ENCODE measurements around the gene EPB41.
"Not testable (repeated sequence)": the region's sequence is repeated elsewhere in the genome, so short reads cannot be mapped to it uniquely, and the experiment has no call there.

EPB41 gene

DNA sequence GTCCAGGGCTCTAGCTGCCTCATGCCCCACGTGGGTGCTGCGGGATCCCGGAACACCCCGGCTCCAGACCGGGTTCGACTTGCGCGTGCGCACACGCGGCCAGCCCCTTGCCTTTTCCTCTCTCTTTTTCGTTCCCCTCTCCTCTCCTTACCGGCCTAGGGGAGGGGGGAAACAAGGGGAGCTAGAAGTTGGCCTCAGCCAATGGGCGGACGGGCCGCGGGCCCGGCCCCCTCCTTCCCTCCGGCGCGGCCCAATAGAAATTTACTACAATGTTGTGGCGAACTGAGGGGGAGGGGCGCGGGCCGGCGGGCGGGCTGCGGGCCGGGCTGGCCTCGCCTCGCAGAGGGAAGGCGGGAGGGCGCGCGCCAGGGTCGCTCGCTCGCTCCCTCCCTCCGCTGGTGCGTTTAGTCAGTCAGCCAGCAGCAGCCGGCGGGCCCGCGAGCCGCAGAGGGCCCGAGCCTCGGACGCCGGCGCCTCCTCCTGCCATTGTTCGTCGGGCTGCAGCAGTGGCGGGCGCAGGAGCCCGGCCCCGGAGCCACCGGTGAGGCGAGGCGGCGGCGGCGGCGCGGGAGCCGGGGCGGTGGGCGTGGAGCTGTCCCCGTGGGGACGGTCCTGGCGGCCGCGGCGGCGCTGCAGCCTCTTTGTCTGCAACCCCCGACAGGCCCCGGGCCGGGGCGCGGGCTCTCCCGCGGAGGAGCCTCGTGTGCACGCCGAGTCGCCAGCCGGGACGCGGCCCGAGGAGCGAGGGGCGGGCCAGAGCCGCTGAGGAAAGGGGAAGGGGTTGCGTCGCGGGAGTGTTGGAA lies at the start of gene EPB41:
Gene EPB41 (plus strand): TSS at position 342 of the 803 bp plus-strand sequence. CDS start 72,869 bp downstream, outside the sequence.
- DNase-seq (ENCODE audit: low read depth), result peak; percentile 81

DNA sequence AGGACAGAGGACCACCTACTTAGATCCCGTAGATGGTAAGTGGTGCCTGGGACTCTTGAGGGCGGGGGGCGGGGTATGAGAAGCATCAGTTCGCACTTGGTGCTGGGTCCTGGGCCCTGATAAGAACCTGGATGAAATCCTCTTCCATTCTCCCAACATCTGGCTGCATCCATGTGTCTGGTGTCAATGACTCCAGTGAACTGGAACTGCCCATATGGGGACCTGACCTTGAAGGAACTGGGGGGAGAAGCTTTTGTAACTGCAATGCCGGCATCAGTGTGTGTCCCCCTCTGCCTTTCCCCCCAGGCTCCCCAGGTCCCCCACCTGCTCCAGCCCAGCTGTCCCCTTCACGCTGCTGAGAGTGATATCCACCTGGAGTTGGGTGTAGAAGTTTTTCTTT lies 49.7 kb upstream of the EPB41 start:
- DNase-seq (ENCODE audit: low read depth), result no peak

DNA sequence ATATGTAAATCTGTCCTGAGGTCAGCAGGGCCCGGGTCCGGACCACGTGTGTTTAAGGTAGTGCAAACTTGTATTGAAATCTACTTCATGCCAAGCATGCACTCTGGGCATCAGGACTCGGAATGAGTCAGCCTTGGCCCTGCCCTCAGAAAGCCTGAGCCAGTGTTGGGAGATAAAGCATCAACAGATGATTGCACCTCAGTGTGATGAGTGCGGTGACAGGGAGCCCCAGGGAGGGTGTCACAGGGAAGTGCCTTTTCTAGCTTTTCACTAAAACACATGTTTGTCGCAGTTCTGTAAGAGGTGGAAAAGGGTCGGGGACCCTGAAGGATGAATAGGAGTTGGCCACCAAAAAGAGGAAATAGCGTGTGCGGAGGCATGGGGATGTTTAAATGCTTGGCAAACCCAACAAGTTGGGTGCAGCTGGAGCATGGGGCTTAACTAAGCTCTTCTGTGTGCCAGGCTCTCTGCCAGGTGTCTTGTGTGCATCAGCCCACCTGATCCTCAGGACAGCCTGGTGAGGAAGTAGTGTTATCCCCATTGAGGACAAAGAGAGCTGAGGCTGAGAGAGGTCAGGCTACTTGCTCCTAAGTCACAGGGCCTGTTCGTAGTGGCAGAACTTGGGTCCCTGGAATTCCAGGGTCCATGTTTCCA lies 48.2 kb upstream of the EPB41 start:
- DNase-seq (ENCODE audit: low read depth), result no peak

DNA sequence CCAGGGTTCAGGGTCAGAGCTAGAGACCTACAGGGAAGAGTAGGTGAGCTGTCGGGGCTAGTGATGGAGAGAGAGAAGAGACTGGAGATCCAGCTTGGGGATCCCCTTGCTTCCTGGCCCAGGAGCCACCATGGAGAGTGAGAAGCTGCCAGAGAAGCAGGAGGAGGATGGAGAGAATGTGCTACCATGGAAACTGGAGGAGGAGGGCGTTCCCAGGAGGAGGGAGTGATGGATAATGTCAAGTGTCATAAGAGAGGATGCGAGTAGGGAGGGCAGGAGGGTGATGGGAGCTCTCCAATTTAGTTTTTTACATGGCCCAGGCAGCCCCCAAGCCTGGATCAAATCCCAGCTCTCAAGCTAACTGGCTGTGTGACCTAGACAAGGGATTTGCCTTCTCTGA lies 46.5 kb upstream of the EPB41 start:
- DNase-seq (ENCODE audit: low read depth), result no peak

DNA sequence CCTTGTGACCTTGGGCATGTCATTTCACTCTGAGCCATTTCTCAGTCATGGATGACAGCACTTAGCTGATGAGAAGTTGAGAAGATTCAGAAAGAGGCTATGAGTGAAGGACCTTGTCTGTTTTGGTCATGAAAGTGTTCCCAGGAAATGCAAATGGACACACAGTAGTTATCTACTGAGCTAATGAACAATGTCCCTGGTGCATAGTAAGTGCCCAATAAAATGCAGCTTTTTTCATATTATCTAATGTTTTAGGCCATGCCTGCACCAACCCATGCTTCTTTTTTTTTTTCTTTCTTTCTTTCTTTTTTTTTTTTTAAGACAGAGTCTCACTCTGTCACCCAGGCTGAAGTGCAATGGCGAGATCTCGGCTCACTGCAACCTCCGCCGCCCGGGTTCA lies 44.4 kb upstream of the EPB41 start:
- no peak for DNase-seq (ENCODE audit: low read depth)

DNA sequence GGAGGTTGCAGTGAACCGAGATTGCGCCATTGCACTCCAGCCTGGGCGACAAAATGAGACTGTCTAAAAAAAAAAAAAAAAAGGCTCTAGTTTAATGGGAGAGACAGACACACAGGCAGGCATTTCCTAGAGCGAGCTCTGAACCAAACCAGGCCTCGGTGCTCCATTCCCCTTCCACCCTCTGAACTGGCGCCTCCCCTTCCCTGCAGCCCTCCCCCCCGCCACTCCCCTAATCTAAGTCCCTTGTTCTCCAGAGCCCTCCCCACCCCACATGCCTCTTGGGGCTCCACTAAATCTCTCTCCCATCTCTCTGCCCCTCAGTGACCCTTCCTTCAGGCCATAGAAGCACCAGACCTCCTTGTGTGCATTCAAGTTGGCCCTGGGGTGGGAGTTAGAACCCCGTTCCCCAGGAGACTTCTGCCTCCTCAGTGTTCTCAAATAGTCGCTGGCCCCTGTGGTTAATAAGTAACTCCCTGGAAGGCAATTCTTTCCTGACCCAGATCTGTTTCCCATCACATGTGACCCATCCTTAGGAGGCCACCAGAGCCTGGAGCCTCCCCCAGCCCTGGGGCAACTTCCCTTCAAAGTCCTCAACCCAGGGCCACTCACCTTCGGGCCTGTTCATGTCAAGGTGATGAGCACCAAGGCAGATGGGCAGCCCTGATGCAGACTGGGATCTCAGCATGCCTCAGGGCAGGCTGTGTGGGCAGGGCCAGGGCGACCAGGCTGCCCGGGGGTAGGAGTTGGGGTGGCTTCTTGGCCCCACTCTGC lies 42.6 kb upstream of the EPB41 start:
- DNase-seq (ENCODE audit: low read depth), result no peak

DNA sequence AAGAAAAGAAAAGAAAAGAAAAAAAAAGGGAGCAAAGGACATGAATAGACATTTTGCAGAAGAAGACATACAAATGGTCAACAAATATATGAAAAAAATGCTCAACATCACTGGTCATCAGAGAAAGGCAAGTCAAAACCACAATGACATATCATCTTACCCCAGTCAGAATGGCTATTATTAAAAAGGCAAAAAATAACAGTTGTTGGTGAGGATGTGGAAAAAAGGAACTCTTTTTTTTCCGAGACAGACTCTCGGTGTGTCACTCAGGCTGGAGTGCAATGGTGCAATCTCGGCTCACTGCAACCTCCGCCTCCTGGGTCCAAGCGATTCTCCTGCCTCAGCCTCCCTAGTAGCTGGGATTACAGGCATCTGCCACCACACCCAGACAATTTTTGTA lies 39.2 kb upstream of the EPB41 start:
- not testable (repeated sequence) for DNase-seq (ENCODE audit: low read depth)

DNA sequence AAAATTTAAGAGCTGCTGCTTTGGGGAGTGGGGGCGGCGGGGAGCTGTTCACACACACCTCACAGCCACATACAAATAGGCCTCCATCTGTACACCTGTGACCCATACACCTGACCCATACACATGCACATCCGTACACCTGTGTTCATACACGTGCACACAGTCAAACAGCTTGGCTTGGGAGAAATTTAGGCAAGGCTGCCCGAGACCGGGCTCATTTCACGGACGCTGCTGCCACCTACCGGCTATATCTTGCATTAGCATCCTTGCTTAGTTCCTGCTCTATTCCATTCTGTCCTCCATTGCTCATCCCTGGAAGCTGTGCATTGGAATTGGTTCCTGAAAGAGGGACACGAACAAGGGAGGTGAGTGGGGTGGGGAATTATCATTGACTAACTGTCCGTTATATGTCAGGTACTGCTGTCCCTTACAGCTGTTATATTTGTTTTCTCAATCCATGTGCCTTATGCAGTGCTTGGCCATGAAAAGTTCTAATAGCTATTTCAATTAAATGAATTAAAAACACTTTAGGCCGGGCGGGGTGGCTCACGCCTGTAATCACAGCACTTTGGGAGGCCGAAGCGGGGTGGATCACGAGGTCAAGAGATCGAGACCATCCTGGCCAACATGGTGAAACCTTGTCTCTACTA lies 37.1 kb upstream of the EPB41 start:
- DNase-seq (ENCODE audit: low read depth), result peak; percentile 50

DNA sequence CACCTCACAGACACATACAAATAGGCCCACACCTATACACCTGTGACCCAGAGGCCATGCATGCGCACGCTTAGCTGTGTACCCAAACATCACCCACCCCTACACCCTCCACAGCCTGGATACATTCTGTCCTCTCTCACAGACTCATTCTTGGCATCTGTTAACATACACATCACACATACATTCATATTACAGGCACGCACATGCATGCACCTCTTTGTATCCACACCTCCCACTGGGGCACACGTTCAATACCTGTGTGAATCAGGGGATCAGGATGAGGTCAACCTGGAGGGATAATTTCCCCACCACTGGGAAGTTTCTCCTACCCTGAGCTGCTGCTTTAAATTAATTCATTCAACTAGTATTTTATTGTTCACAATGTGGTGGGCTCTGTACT lies 35.6 kb upstream of the EPB41 start:
- no peak for DNase-seq (ENCODE audit: low read depth)

DNA sequence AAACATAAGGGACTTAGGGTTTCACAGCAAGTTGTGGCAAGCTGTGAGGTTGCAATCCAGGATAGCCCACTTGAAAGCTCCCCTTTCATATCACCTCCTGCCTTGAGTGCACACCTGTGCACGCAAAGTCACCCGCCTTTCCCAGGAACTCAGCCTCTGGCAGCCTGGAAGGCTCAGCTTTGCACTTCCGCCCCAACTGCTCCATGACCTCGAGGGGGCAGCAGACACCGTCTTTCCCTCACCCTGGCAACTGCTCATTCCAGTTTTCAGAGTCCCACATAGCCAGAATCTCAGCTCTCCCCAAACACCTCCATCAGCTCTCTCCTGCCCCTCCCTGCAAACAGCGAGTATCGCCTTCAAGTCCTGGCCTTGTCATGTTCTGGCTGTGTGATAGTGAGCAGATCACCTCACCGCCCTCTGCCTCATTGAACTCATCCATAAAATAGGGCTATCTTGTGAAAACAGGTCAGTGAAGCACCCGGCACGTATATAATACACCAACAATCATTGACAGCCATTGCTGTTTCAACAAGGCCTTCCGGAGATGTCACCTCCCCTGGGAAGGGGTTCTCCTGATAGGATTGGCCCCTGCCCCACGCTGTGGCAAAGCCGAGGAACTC lies 32.2 kb upstream of the EPB41 start:
- DNase-seq (ENCODE audit: low read depth), result peak; percentile 73

DNA sequence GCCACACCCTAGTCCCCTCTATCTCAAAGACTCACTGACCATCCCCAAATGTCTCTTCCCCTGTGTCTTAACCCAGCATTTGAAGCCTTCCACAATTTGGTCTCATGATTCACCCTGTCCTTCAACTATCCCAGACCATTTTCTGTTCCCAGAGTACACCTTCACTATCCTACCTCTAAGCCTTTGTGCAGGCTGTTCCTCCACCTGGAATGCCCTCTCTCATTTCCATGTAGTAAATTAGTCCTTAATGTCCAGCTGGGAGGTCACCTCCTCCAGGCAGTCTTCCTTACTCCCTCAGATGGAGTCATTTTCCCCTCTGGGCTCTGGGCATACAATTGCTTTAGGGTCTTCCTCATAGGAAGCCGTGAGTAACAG lies 31.1 kb upstream of the EPB41 start:
- DNase-seq (ENCODE audit: low read depth), result no peak

DNA sequence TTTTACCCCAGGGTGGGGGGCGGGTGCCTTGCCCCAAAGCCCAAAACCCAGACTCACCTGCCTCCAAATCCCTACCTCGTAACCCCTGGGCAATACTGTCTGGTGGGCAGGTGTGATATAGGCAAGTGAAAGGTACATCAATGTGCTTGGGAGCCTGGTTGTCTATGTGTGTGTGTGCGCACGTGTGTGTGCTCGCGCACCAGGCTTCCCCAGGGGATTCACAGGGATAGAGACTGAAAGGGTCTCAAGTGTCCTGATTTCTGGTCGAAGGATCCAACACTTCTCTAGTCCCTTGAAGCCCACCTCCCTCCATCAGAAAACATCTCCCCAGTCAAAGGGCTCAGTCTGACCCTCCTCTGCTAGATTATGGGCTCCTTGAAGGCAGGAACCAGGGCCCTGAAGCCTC lies 28.9 kb upstream of the EPB41 start:
- no peak for DNase-seq (ENCODE audit: low read depth)

DNA sequence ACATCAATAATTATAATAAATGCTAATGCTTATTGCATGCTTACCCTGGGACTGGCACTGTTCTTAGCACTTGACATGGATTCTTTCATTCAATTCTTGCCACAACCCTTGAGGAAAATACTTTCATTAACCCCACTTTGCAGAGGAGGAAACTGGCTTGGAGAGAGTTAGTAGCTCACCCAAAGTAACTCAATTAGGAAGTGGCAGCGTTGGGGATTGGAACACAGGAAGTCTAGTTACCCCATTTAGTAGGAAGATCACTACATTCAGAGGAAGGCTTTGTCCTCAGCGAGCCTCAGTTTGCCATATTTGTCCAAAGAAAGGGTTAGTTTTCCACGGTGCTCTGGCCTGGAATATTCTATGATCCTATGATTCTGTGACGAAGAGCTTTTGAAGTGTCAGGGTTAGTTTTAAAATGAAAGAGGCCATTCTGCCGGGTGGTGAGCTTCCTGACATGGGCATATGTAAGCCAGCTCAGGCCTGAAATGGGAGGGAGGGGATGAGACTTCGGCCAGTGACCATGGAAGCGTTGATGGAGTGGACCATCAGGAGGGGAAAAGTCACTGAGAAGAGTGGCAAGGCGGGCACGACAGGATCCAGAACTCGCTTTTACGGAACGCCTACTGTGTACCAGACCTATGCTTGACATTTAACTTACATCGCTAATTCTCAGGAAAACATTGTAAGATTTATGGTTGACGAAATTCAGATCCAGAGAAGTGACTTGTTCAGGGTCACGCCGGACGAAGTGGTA lies 28.2 kb upstream of the EPB41 start:
- no peak for DNase-seq (ENCODE audit: low read depth)

DNA sequence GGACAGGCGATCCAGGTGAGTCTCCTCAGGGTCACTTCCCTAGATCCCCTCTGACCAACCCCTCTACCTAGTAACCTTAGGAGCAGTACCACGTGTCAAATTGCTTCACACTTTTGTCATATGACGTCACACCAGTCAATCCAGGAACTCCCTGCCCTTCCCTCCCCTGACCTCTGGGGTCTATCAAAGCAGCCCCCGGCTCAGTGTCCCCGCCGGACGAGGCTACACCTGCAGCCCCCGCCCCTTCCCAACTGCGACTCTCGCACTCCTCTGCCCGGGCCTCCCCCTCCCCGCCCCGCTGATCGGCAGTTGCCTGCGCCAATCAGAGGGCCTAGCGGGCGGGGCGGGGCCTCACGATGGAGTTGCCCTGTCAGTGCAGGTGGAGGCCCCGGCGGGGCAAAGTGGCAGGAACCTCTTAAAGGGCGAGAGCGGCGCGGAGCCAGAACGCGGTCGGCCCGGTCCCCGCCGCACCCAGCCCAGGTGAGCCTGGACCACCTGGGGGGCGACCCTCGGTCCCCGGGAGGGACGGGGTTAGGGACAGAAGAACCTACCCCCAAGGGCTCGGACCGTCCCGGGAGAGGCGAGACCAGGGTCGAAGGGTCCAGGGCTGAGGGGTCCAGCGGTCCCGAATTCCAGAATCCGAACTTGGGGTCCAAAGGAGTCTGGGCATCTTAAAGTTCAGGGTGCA lies 27.5 kb upstream of the EPB41 start:
- DNase-seq (ENCODE audit: low read depth), result peak; percentile 69

DNA sequence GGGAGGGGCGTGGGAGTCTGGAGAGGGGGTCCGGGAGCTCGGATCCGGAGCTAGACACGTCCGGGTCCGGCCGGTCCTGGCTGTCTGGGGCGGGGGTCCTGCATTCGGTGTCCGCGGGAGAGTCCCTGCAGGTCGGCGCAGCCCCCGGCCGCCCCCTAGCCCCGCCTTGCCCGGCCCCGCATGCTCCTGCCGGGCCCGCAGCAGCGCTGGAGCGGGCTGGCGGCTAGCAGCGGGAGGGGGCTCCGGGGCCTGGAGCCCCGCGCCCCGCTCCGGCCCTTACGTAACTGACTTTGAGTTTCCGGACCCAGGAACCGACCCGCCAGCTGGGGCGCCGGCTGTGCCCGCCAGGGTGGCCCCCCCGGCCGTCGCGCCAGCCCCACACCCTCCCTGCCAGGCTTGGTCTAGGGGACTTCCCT lies 26.9 kb upstream of the EPB41 start:
- DNase-seq (ENCODE audit: low read depth), result no peak

DNA sequence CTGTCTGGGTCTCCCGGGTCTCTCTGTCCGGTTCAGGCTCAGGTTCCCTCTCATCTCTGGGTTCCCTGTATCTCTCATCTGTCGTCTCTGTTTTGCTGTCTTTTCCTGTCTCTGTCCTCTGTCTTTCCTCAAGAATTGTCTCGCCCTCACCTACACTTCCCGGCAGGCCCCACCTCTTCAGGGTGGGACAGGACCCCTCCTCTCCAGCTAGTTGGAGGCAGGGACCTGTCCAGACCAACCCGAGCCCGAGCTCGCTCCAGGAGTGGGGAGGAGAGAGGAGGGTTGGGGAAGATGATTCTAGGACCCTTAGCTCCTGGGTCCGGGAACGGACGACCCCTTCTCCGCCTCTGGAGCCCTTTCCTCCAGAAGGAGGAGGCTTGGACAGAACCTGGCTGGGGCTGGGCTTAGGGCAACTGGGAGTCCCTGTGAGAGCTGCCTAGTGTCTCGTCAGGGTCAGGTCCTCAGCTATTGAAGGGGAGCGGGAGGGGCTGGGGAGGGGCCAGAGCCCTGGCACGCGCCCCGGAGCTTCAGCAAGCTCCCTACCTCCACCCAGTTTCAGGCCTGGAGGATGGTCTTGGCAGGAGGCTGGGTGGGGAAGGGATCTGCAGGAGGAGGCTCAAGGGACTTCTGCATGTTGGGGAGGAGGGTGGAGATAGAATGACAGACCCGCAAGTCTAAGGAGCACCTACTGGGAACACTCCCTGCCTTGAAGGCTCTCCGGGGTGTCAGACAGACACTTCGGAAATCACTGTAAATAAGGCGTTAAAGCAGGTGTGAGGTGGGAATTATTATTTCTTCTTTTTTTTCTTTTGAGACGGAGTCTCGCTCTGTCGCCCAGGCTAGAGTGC lies 26.3 kb upstream of the EPB41 start:
- no peak for DNase-seq (ENCODE audit: low read depth)

DNA sequence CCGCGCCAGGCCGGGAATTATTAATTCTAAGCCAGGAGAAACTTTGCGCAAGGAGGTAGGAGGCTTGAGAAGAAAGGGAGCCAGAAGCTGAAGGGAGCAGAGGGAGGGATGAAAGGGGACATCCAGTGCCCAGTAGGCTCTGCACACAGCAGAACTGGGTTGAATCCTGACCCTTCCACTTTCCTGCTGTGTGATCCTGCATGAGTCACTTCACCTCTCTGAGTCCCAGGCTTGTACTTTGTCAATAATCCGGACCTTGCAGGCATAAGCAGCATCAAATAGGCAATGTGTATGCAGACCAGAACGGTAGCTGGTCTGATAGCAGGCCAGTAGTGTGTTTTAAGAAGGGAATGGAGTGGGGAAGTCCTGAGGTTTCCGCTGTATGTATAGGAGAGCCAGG lies 25.5 kb upstream of the EPB41 start:
- no peak for DNase-seq (ENCODE audit: low read depth)

DNA sequence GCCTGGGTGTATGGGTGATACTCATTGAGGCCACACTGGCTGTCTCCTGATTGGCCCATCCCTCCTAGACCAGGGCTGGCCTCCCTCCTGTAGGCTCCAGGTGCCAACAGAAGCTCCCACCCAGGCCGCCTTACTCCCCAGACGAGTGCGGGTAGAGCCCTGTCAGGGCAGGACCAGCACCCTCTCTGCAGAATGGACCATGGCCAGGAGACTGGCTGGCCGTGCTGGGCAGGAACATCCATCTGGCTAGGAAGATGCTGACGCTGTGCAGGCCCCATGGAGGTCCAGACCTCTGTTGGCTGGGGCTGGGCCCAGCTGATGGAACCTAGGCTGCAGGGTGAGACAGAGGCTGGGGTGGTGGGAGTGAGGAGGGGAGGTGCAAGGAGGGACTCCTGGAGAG lies 25.0 kb upstream of the EPB41 start:
- no peak for DNase-seq (ENCODE audit: low read depth)

DNA sequence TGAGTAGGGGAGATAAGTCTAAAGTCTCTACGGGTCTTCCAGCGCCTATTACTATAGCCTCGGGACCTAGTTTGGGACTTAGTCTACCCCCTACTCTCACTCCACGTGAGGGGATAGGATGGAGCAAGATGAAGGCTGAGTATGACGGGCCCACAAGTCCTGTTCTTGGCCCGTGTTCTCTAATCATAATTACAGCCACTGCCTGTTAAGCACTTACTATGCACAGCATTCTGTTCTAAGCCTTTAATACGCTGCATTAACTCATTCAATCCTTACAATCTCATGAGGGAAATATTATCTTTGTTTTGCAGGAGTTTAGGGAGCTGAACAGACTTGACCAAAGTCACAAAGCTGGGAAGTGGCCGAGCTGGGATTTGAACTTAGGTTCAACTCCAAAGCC lies 23.9 kb upstream of the EPB41 start:
- DNase-seq (ENCODE audit: low read depth), result no peak

DNA sequence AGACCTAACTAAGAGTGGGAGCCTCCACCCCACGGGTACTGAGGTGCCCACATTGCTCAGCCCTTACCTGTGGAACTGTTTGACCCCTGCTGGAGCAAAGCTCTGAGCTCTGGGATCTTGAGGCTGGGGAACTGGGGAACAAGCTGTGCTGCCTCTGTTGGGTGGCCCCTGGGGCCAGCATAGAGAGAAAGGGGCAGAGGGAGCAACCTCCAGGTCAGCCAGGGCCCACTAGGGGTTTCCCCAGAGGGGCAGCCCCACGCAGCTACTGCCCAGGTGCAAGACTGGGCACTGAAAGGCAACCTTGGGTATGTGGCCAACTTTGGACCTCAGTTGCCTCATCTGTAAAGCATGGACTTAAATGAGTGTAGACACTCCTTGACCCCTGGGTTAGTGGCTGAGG lies 23.5 kb upstream of the EPB41 start:
- DNase-seq (ENCODE audit: low read depth), result no peak

All from amniotic epithelial cell (primary cell).